Activated CD4-positive, alpha-beta T cell treated with anti-CD3 and anti-CD28 coated beads, Interleukin-2, amount 50 U/mL, for 48 hours (primary cell): ENCODE data around the gene MAB21L2.

Experiments
- DNase-seq, 2 experiments: peaks; one replicate each; pipeline ENCODE4 v3.0.0-alpha.2; 2020

Gene MAB21L2

DNA sequence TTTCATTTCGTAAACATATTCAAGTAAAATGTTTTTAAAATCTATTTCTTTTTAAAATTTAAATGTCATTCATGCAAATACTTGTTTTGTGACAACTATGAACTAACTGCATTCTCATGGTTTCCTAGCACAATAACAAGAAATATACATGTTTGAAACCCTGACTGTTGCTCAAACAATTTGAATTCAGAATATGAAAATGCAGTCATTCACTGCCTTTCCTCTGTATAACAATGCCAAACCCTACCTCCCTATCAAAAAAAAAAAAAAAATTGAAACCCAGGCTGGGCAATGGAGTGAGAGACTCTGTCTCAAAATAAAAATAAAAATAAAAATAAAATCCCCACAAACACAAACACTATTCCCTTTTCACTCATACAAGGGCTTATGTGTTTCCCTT, 42.1 kb downstream of the MAB21L2 start:
- DNase-seq, result no peak

- no peak for DNase-seq
Measured at GRCh38 chr4:150625033-150625432, 43.1 kb downstream of the MAB21L2 start.

GRCh38 chr4:150628073-150628472, 46.1 kb downstream of the MAB21L2 start:
- DNase-seq, result no peak

DNA sequence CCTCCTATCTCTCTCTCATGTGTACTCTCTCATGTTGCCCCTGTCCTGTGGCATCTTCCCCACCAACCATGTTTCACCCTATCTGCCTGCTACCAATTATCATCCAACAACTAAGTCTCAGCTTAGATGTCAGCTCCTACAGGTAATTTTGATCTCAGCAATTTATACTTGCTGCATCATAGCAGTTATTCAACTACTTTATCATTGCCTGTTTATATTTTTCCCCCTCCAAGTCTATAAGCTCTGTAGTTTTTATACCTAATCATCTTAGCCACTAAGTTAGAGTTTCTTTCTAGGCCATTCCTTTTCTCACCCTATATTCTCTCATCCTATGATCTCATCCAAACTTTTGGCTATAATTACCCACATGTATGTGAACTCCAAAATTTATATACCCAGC, 50.7 kb downstream of the MAB21L2 start:
- DNase-seq, result no peak
